ENCODE data around the gene PARP1. TPM values are rescaled to one million over a fixed set of nuclear protein-coding genes. Genes with fewer than 3 reads are reported as not detected.

The PARP1 gene
- total RNA-seq, 4 donors from 2014 or later: 56.1 to 119 (median 85.0) TPM

GRCh38 chr1:226311376-226311775 is 96.5 kb downstream of the PARP1 start:
- H3K27me3 ChIP-seq: no peaks in the 10 kb centered on the region
- no peak for DNase-seq
- no peak for TF ChIP-seq POLR2A (IDR thresholded peaks at IDR 0.05)
- TF ChIP-seq CTCF (IDR thresholded peaks at IDR 0.05): no peak
- no peaks in the 10 kb centered on the region for H3K9me3 ChIP-seq
- H3K4me1 ChIP-seq: peaks cover 14 to 32% (median 17%) of the 10 kb centered on the region in 3 donors
- intact Hi-C loops (cut with DNase I): no loop called here
- WGBS, 2 donors: 91 to 98% methylated on average over 5 to 7 of the region's 7 CpGs
- H3K4me3 ChIP-seq: no peak overlapping the region
- H3K36me3 ChIP-seq: no peaks in the 10 kb centered on the region
- no peak overlapping the region for H3K27ac ChIP-seq

Other genes starting within 250 kb of the PARP1 start
- gene ACBD3, start 221.4 kb downstream of the PARP1 start, total RNA-seq: 10 to 100 TPM; 37.0 to 64.7 (median 52.1) TPM
- gene MIXL1, start 184.4 kb downstream of the PARP1 start, total RNA-seq: not detected
- gene LIN9, start 98.9 kb downstream of the PARP1 start, total RNA-seq: 1 to 10 TPM; 2.2 to 7.2 (median 4.6) TPM
- 1 to 10 TPM in 1 of 4 donors, under 1 TPM in 3; 0.15 to 3.2 (median 0.34) TPM for gene STUM, start 140.7 kb upstream of the PARP1 start, total RNA-seq

Data from esophagus squamous epithelium (tissue), 5 donors.